GM23338 (cell line): Measurements from ENCODE around the gene RAB3GAP2. TPM values are rescaled to one million over a fixed set of nuclear protein-coding genes. Genes with fewer than 3 reads are reported as not detected.
"Not testable (repeated sequence)": the region's sequence is repeated elsewhere in the genome, so short reads cannot be mapped to it uniquely, and the experiment has no call there.

Experiments used
- ATAC-seq: fragments of 200-7000 bp; cut with Tn5 transposase; 3 replicates; pipeline ENCODE4 v1.9.1; 2020
- DNase-seq: peaks from one replicate; pipeline ENCODE4 v3.0.0-alpha.2; 2015; ENCODE audit warnings: low spot score
- H2AFZ ChIP-seq: fragments of 200-600 bp; sonication (generic); 2 replicates; pipeline ENCODE4 v1.8.0; 2016; ENCODE audit warnings: antibody characterized with exemption, mild to moderate bottlenecking, moderate library complexity
- H3F3A ChIP-seq: fragments of 200-600 bp; sonication (generic); replicated peaks from 2 replicates; pipeline ENCODE4 v1.8.0; 2017; ENCODE audit warnings: antibody characterized with exemption, mixed run types, low read depth
- H3K27ac ChIP-seq: fragments of 200-600 bp; sonication (generic); 2 replicates; pipeline ENCODE4 v1.6.1; 2016; ENCODE audit warnings: low read depth
- H3K27me3 ChIP-seq: fragments of 200-600 bp; sonication (generic); 2 replicates; pipeline ENCODE4 v1.8.0; 2016; ENCODE audit warnings: mild to moderate bottlenecking, mixed run types, moderate library complexity; ENCODE audit not compliant: insufficient read depth
- H3K36me3 ChIP-seq: fragments of 200-600 bp; sonication (generic); 2 replicates; pipeline ENCODE4 v1.8.0; 2016; ENCODE audit warnings: mild to moderate bottlenecking; ENCODE audit not compliant: insufficient read depth
- H3K4me1 ChIP-seq: fragments of 200-600 bp; sonication (generic); 2 replicates; pipeline ENCODE4 v1.8.0; 2016; ENCODE audit warnings: mild to moderate bottlenecking, moderate library complexity; ENCODE audit not compliant: insufficient read depth
- H3K4me2 ChIP-seq: fragments of 200-600 bp; sonication (generic); 2 replicates; pipeline ENCODE4 v1.7.1; 2017; ENCODE audit warnings: mixed run types
- H3K4me3 ChIP-seq: fragments of 200-600 bp; sonication (generic); 2 replicates; pipeline ENCODE4 v1.6.1; 2016; ENCODE audit warnings: mixed run types
- H3K79me2 ChIP-seq: fragments of 200-600 bp; sonication (generic); replicated peaks from 2 replicates; pipeline ENCODE4 v1.8.0; 2017; ENCODE audit warnings: mild to moderate bottlenecking; ENCODE audit not compliant: insufficient read depth
- H3K9me2 ChIP-seq: fragments of 200-600 bp; sonication (generic); 2 replicates; pipeline ENCODE4 v1.8.0; 2017; ENCODE audit not compliant: insufficient read depth
- H4K20me1 ChIP-seq: fragments of 200-600 bp; sonication (generic); replicated peaks from 2 replicates; pipeline ENCODE4 v1.8.0; 2017; ENCODE audit warnings: mild to moderate bottlenecking; ENCODE audit not compliant: insufficient read depth
- H3K27ac Mint-ChIP-seq: 2 replicates; pipeline ENCODE4 v1.8.0; 2020; ENCODE audit warnings: inconsistent platforms, mild to moderate bottlenecking, moderate library complexity, mixed read lengths
- H3K27me3 Mint-ChIP-seq: 3 replicates; pipeline ENCODE4 v1.8.0; 2022; ENCODE audit warnings: low read depth, mild to moderate bottlenecking, moderate library complexity, mixed read lengths, inconsistent platforms; ENCODE audit not compliant: insufficient read depth, poor library complexity
- H3K36me3 Mint-ChIP-seq: 3 replicates; pipeline ENCODE4 v1.8.0; 2021; ENCODE audit warnings: low read depth, mild to moderate bottlenecking, inconsistent platforms, moderate library complexity, mixed read lengths
- H3K4me1 Mint-ChIP-seq: 3 replicates; pipeline ENCODE4 v1.8.0; 2020; ENCODE audit warnings: mild to moderate bottlenecking, inconsistent platforms, mixed read lengths
- H3K4me3 Mint-ChIP-seq: 3 replicates; pipeline ENCODE4 v1.8.0; 2021; ENCODE audit warnings: moderate library complexity, mild to moderate bottlenecking, inconsistent platforms, mixed read lengths
- H3K9me3 Mint-ChIP-seq: 3 replicates; pipeline ENCODE4 v1.8.0; 2020; ENCODE audit warnings: moderate library complexity, mild to moderate bottlenecking, inconsistent platforms, mixed read lengths
- CREB1 ChIP-seq: fragments of 250-450 bp; sonication (Bioruptor Pico); IDR thresholded peaks from 2 replicates; pipeline ENCODE4 v1.5.0; 2020; ENCODE audit warnings: low read depth, mild to moderate bottlenecking, moderate library complexity
- EZH2 ChIP-seq: fragments of 200-600 bp; sonication (generic); IDR thresholded peaks from one replicate; pipeline ENCODE4 v1.8.0; 2017; ENCODE audit warnings: antibody characterized with exemption, mild to moderate bottlenecking, low read depth; ENCODE audit not compliant: unreplicated experiment
- EZH2phosphoT487 ChIP-seq: fragments of 200-600 bp; sonication (generic); IDR thresholded peaks from one replicate; pipeline ENCODE4 v1.8.1; 2018; ENCODE audit warnings: antibody characterized with exemption; ENCODE audit not compliant: unreplicated experiment
- JUNB ChIP-seq: IDR thresholded peaks from one replicate; pipeline ENCODE4 v1.6.1; 2016; ENCODE audit warnings: antibody characterized with exemption; ENCODE audit not compliant: unreplicated experiment
- NANOG ChIP-seq: IDR thresholded peaks from 2 replicates; pipeline ENCODE4 v1.6.1; 2016; ENCODE audit warnings: antibody characterized with exemption, borderline replicate concordance
- POLR2AphosphoS5 ChIP-seq: IDR thresholded peaks from 2 replicates; pipeline ENCODE4 v1.6.1; 2016; ENCODE audit warnings: antibody characterized with exemption, low read depth
- STAT1 ChIP-seq: IDR thresholded peaks from one replicate; pipeline ENCODE4 v1.6.1; 2016; ENCODE audit warnings: antibody characterized with exemption; ENCODE audit not compliant: unreplicated experiment
- ZNF114 ChIP-seq: fragments of 250-450 bp; sonication (Bioruptor Pico); IDR thresholded peaks from 2 replicates; pipeline ENCODE4 v1.5.0; 2020; ENCODE audit warnings: mild to moderate bottlenecking, moderate library complexity
- ZNF331 ChIP-seq: fragments of 250-450 bp; sonication (Bioruptor Pico); IDR thresholded peaks from 2 replicates; pipeline ENCODE4 v1.5.0; 2020; ENCODE audit warnings: low read depth, mild to moderate bottlenecking, moderate library complexity
- polyA plus RNA-seq: library from polyadenylated mRNA; unstranded; fragments of >200 nt; fragmentation: Nextera tagmentation; extraction: Ambion mirVana; gene quantifications from 2 replicates; pipeline ENCODE4 v1.2.1, GENCODE V29; 2016
- total RNA-seq: library from RNA; depleted of rRNA; stranded (reverse); fragments of >200 nt; shearing (Covaris generic); gene quantifications from 2 replicates; pipeline ENCODE4 v1.2.3, GENCODE V29; 2014
- TF ChIP-seq, protein P1 (sequence below): fragments of 250-450 bp; sonication (Bioruptor Pico); IDR thresholded peaks from 2 replicates; pipeline ENCODE4 v1.5.0; 2020; ENCODE audit warnings: mild to moderate bottlenecking, moderate library complexity
- TF ChIP-seq, protein P2 (sequence below): IDR thresholded peaks from 2 replicates; pipeline ENCODE4 v1.6.1; 2016; ENCODE audit warnings: antibody characterized with exemption
- TF ChIP-seq, protein P3 (sequence below), 2 experiments: fragments of 200-600 bp in 1 of 2; sonication (generic) in 1 of 2; conservative IDR thresholded peaks; 2 replicates each; pipeline versions ENCODE4 v1.5.1 to v1.6.1; 2016 to 2017; ENCODE audit warnings: antibody characterized with exemption in 2 of 2, low read depth in 2 of 2, mild to moderate bottlenecking in 2 of 2, moderate library complexity in 1 of 2

RAB3GAP2 gene
- total and polyA plus RNA-seq, 2 experiments from 2014 or later = 19.4 to 44.6 TPM

DNA sequence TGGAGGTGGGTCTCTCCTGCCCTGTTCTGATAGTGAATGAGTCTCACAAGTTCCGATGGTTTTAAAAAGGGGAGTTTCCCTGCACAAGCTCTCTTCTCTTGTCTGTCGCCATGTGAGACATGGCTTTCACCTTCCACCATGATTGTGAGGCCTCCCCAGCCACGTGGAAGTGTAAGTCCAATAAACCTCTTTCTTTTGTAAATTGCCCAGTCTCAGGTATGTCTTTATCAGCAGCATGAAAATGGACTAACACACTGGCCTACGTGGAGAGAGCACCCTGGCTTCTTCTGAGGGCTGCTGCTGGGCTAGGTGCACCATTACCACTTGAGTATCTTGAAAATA lies 51.6 kb downstream of the RAB3GAP2 start:
- Histone ChIP-seq H3K79me2 (peaks cover 64% of the 10 kb centered on the region), H3K4me1 (peaks cover 26% of the 10 kb centered on the region), H3K27ac (peak overlapping the region; percentile 15; the same call in 1 of the 2 replicates)
- not testable (repeated sequence) for H3K27me3 ChIP-seq, H3K27me3 Mint-ChIP-seq, DNase-seq, H2AFZ ChIP-seq, H3K9me3 Mint-ChIP-seq, ATAC-seq, H3F3A ChIP-seq, H3K4me3 ChIP-seq, H3K9me2 ChIP-seq, H3K36me3 ChIP-seq, H4K20me1 ChIP-seq, H3K4me2 ChIP-seq, H3K4me3 Mint-ChIP-seq
- H3K4me1 Mint-ChIP-seq = peaks cover 43% of the 10 kb centered on the region
- H3K36me3 Mint-ChIP-seq = peaks cover 12% of the 10 kb centered on the region
- H3K27ac Mint-ChIP-seq = peak overlapping the region; percentile 71

DNA sequence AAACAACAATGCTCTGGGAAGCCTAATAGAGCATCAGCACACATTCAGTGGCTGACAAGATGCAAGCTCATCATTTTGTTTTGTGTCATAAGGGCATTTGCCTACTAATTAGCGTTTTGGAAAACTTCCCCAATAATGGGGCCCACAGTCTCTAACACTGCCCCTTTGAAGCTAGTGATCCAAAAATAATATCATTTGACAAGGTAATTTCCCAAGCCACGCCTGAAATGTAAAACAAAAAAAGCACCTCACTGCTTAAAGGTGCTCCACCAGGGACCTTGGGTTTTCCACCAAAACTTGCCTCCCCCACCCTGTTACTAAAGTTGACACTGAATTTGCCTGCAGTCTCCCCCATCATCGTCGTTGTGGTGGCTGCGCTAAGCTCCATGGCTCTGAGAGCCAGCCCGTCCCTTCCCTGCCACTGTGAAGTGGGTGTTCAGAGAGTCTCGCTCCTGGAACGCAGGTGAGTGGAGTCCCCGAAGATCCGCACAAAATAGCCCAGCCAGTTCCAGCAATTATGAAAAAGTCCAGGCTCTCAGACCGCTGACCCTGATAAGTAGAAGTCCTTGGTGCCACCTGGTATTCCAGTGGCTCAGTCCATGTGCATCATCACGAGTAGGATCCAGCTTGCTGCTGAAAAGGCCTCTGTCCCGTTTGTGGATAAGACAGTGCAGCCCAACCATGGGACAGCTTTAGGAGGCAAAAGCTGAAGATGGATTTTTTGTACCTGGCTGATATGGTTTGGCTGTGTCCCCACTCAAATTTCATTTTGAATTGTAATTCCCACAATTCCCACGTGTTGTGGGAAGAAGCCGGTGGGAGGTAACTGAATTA lies 52.2 kb downstream of the RAB3GAP2 start:
- no peaks in the 10 kb centered on the region for H4K20me1 ChIP-seq
- TF ChIP-seq ZNF331 (no peak), CREB1 (CRISPR knock-in tag) (no peak), EZH2 (no peak), STAT1 (no peak), NANOG (no peak), ZNF114 (CRISPR knock-in tag) (no peak), EZH2phosphoT487 (no peak), JUNB (no peak), POLR2AphosphoS5 (no peak)
- TF ChIP-seq, protein P1, sequence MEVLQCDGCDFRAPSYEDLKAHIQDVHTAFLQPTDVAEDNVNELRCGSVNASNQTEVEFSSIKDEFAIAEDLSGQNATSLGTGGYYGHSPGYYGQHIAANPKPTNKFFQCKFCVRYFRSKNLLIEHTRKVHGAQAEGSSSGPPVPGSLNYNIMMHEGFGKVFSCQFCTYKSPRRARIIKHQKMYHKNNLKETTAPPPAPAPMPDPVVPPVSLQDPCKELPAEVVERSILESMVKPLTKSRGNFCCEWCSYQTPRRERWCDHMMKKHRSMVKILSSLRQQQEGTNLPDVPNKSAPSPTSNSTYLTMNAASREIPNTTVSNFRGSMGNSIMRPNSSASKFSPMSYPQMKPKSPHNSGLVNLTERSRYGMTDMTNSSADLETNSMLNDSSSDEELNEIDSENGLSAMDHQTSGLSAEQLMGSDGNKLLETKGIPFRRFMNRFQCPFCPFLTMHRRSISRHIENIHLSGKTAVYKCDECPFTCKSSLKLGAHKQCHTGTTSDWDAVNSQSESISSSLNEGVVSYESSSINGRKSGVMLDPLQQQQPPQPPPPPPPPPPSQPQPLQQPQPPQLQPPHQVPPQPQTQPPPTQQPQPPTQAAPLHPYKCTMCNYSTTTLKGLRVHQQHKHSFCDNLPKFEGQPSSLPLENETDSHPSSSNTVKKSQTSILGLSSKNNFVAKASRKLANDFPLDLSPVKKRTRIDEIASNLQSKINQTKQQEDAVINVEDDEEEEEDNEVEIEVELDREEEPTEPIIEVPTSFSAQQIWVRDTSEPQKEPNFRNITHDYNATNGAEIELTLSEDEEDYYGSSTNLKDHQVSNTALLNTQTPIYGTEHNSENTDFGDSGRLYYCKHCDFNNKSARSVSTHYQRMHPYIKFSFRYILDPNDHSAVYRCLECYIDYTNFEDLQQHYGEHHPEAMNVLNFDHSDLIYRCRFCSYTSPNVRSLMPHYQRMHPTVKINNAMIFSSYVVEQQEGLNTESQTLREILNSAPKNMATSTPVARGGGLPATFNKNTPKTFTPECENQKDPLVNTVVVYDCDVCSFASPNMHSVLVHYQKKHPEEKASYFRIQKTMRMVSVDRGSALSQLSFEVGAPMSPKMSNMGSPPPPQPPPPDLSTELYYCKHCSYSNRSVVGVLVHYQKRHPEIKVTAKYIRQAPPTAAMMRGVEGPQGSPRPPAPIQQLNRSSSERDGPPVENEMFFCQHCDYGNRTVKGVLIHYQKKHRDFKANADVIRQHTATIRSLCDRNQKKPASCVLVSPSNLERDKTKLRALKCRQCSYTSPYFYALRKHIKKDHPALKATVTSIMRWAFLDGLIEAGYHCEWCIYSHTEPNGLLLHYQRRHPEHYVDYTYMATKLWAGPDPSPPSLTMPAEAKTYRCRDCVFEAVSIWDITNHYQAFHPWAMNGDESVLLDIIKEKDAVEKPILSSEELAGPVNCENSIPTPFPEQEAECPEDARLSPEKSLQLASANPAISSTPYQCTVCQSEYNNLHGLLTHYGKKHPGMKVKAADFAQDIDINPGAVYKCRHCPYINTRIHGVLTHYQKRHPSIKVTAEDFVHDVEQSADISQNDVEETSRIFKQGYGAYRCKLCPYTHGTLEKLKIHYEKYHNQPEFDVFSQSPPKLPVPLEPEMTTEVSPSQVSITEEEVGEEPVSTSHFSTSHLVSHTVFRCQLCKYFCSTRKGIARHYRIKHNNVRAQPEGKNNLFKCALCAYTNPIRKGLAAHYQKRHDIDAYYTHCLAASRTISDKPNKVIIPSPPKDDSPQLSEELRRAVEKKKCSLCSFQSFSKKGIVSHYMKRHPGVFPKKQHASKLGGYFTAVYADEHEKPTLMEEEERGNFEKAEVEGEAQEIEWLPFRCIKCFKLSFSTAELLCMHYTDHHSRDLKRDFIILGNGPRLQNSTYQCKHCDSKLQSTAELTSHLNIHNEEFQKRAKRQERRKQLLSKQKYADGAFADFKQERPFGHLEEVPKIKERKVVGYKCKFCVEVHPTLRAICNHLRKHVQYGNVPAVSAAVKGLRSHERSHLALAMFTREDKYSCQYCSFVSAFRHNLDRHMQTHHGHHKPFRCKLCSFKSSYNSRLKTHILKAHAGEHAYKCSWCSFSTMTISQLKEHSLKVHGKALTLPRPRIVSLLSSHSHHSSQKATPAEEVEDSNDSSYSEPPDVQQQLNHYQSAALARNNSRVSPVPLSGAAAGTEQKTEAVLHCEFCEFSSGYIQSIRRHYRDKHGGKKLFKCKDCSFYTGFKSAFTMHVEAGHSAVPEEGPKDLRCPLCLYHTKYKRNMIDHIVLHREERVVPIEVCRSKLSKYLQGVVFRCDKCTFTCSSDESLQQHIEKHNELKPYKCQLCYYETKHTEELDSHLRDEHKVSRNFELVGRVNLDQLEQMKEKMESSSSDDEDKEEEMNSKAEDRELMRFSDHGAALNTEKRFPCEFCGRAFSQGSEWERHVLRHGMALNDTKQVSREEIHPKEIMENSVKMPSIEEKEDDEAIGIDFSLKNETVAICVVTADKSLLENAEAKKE = no peak
- TF ChIP-seq, protein P2, sequence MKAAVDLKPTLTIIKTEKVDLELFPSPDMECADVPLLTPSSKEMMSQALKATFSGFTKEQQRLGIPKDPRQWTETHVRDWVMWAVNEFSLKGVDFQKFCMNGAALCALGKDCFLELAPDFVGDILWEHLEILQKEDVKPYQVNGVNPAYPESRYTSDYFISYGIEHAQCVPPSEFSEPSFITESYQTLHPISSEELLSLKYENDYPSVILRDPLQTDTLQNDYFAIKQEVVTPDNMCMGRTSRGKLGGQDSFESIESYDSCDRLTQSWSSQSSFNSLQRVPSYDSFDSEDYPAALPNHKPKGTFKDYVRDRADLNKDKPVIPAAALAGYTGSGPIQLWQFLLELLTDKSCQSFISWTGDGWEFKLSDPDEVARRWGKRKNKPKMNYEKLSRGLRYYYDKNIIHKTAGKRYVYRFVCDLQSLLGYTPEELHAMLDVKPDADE = no peak
- TF ChIP-seq, protein P3, sequence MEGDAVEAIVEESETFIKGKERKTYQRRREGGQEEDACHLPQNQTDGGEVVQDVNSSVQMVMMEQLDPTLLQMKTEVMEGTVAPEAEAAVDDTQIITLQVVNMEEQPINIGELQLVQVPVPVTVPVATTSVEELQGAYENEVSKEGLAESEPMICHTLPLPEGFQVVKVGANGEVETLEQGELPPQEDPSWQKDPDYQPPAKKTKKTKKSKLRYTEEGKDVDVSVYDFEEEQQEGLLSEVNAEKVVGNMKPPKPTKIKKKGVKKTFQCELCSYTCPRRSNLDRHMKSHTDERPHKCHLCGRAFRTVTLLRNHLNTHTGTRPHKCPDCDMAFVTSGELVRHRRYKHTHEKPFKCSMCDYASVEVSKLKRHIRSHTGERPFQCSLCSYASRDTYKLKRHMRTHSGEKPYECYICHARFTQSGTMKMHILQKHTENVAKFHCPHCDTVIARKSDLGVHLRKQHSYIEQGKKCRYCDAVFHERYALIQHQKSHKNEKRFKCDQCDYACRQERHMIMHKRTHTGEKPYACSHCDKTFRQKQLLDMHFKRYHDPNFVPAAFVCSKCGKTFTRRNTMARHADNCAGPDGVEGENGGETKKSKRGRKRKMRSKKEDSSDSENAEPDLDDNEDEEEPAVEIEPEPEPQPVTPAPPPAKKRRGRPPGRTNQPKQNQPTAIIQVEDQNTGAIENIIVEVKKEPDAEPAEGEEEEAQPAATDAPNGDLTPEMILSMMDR (conservative IDR thresholded peaks at IDR 0.05; ENCODE audit: low read depth in 2 of 2) = no peak

More for the DNA sequence above, 52.2 kb downstream of the RAB3GAP2 start:
- Histone ChIP-seq H3K4me2 (no peak overlapping the region), H3K79me2 (peaks cover 64% of the 10 kb centered on the region), H3K4me1 (peaks cover 20% of the 10 kb centered on the region), H2AFZ (no peak overlapping the region), H3K4me3 (no peak overlapping the region), H3K27me3 (no peaks in the 10 kb centered on the region), H3K36me3 (no peaks in the 10 kb centered on the region), H3K9me2 (no peaks in the 10 kb centered on the region), H3K27ac (no peak overlapping the region), H3F3A (no peaks in the 10 kb centered on the region)
- DNase-seq (no peak), ATAC-seq (no peak)
- peaks cover 39% of the 10 kb centered on the region for H3K4me1 Mint-ChIP-seq
- H3K9me3 Mint-ChIP-seq = no peaks in the 10 kb centered on the region
- peak overlapping the region; percentile 77 for H3K27ac Mint-ChIP-seq
- H3K4me3 Mint-ChIP-seq = no peak overlapping the region
- peaks cover 3% of the 10 kb centered on the region for H3K27me3 Mint-ChIP-seq
- peaks cover 12% of the 10 kb centered on the region for H3K36me3 Mint-ChIP-seq
